GM12891 (cell line): ENCODE measurements around the gene RPGRIP1L.

ENCODE experiments used
- DNase-seq: peaks from one replicate; pipeline ENCODE4 v3.0.0; 2011; ENCODE audit warnings: low spot score; ENCODE audit not compliant: insufficient read length
- FAIRE-seq: peaks from 2 replicates; lab custom pipeline; 2011; peaks lifted over from hg19 to GRCh38; lab: Jason Lieb, UNC
- PAX5 ChIP-seq: IDR thresholded peaks from 2 replicates; pipeline ENCODE4 v1.6.1; 2011; ENCODE audit warnings: low read length, moderate library complexity, mild to moderate bottlenecking; ENCODE audit not compliant: insufficient read depth, severe bottlenecking
- POLR2A ChIP-seq: IDR thresholded peaks from 2 replicates; pipeline ENCODE4 v1.6.1; 2011; ENCODE audit warnings: low read depth, low read length, control low read depth
- POLR2AphosphoS5 ChIP-seq: IDR thresholded peaks from 2 replicates; pipeline ENCODE4 v1.6.1; 2011; ENCODE audit warnings: low read depth, low read length, control low read depth
- POU2F2 ChIP-seq: IDR thresholded peaks from 2 replicates; pipeline ENCODE4 v1.6.1; 2011; ENCODE audit warnings: low read depth, mild to moderate bottlenecking, control low read depth, low read length, moderate library complexity
- SPI1 ChIP-seq: IDR thresholded peaks from 2 replicates; pipeline ENCODE4 v1.6.1; 2011; ENCODE audit warnings: low read depth, low read length, control low read depth
- TAF1 ChIP-seq: IDR thresholded peaks from 2 replicates; pipeline ENCODE4 v1.6.1; 2011; ENCODE audit warnings: low read depth, low read length, control low read depth

Gene RPGRIP1L

GRCh38 chr16:53629151-53629550 lies 74.5 kb downstream of the RPGRIP1L start:
- no peak for FAIRE-seq
- no peak for DNase-seq
- TF ChIP-seq POU2F2 (no peak), PAX5 (no peak), TAF1 (no peak), POLR2A (no peak), SPI1 (no peak), POLR2AphosphoS5 (no peak)

DNA sequence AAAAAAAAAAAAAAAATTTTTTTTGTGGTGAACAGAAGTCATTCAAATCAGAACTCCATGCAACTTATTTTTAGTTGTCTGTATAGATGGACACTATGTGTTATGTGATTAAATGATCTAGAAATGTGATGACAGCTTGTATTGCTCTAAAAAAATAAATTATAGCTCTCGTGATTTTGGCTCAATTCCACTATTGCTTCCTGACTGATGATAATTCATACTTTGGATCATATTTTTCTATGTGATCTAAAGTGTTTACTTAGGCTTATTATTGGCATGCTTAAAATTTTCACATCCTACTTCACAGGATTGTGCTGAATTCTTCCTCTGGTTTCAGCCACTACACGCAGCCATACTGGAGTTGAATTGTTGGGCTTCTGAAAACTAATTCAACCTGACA lies 76.8 kb downstream of the RPGRIP1L start:
- no peak for FAIRE-seq

GRCh38 chr16:53626161-53626560 lies 77.5 kb downstream of the RPGRIP1L start:
- no peak for FAIRE-seq
- DNase-seq, result no peak
- TF ChIP-seq SPI1 (no peak), POLR2A (no peak), PAX5 (no peak), POLR2AphosphoS5 (no peak), TAF1 (no peak), POU2F2 (no peak)

More for the DNA sequence above, 76.8 kb downstream of the RPGRIP1L start:
- no peak for DNase-seq
- no peak for TF ChIP-seq POLR2A
- no peak for TF ChIP-seq TAF1
- TF ChIP-seq POLR2AphosphoS5, result no peak

GRCh38 chr16:53625221-53625620 lies 78.4 kb downstream of the RPGRIP1L start:
- DNase-seq, result no peak
- TF ChIP-seq POU2F2 (no peak), POLR2AphosphoS5 (no peak), PAX5 (no peak), SPI1 (no peak), TAF1 (no peak), POLR2A (no peak)
- FAIRE-seq, result no peak

DNA sequence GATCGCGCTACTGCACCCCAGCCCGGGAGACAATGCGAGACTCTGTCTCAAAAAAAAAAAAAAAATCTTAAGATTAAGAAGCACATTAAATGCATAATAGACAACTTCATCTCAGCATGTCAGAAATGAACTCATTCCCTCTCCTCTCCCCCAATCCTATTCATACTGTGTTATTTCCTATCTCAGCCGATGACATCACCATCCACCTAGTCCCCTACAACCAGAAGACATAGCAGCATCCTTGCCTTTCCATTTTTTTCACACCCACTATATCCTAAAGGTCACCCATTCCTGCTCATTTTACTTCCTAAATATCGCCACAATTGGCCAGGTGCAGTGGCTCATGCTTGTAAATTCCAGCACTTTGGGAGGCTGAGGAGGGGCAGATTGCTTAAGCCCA lies 81.3 kb downstream of the RPGRIP1L start:
- FAIRE-seq (no peak), DNase-seq (no peak)
- TF ChIP-seq TAF1 (no peak), POLR2A (no peak), POU2F2 (no peak)

DNA sequence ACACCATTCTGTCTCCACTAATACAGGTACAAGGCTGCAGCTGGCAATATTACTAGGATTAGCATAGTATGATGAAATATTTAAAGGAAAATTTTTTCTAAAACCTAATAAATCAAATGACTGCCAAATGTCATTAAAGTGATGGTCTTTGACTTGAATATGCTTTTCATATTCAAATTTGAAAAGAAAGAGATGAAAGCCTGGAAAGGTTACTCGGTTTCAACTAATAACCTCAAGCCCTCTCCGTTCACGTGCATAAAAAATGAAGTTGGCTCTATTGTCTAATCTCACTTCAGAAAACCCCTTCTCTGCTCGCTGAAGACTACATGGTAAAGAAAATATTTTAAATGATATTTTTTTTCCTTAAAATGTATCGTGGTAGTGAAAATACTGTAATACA lies 83.2 kb downstream of the RPGRIP1L start:
- TF ChIP-seq POLR2A, result no peak
- no peak for TF ChIP-seq TAF1
- TF ChIP-seq POLR2AphosphoS5, result no peak
- TF ChIP-seq PAX5, result no peak
- no peak for TF ChIP-seq SPI1
- no peak for TF ChIP-seq POU2F2
- DNase-seq (no peak), FAIRE-seq (no peak)

GRCh38 chr16:53619235-53619634 lies 84.4 kb downstream of the RPGRIP1L start:
- DNase-seq, result no peak
- no peak for FAIRE-seq
- TF ChIP-seq SPI1 (no peak), POU2F2 (no peak), POLR2AphosphoS5 (no peak), POLR2A (no peak), PAX5 (no peak), TAF1 (no peak)

GRCh38 chr16:53614346-53614745 lies 89.3 kb downstream of the RPGRIP1L start:
- FAIRE-seq (no peak), DNase-seq (no peak)
- TF ChIP-seq POLR2A, result no peak
- no peak for TF ChIP-seq TAF1
- TF ChIP-seq POU2F2, result no peak
- TF ChIP-seq POLR2AphosphoS5, result no peak
- TF ChIP-seq SPI1, result no peak
- no peak for TF ChIP-seq PAX5

DNA sequence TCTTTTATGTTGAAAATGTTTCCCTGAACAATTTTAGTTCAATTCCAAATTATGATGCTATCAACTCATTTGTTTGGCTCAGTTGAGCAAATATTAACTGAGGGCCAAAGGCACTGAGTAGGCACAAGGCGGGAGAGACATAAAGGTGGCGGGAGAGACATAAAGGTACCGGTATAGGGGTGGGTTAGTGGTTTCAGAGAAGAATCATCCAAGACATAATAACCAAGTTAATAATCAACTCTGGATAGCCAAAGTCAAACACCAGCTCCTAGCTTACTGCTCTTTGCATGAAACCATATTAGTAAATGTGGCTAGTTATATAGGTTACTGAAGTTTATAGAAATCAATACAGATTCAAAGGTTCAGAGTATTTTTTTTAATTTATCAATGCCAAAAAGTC lies 91.7 kb downstream of the RPGRIP1L start:
- TF ChIP-seq POU2F2 (no peak), PAX5 (no peak), SPI1 (no peak), TAF1 (no peak)
- FAIRE-seq, result no peak
- no peak for DNase-seq

- TF ChIP-seq SPI1 (no peak), POLR2AphosphoS5 (no peak), PAX5 (no peak), POLR2A (no peak), POU2F2 (no peak), TAF1 (no peak)
- no peak for FAIRE-seq
- no peak for DNase-seq
These were observed 92.4 kb downstream of the RPGRIP1L start for GRCh38 chr16:53611179-53611696.

DNA sequence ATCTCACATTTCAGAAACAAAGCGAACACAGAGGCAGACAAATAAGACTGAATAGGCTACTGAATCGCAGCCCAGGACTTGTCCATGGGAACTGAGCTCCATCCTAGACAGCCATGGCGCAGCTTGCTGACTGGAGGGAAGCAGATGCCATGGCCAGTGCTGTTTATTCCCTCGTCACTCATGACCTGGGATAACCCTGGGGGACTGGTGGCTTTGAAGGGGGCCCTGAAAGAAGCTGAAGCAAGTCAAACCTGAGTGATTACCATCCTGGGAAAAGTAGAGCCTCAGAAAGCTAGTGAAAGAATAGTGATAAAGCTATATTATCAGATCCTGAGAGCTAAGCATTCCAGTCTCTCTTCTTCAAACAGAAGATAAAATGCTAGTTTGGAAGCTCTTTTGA lies 94.1 kb downstream of the RPGRIP1L start:
- TF ChIP-seq PAX5 (no peak), POU2F2 (no peak)
- FAIRE-seq (no peak), DNase-seq (no peak)
